ENCODE data around the gene RREB1. TPM values are rescaled to one million over a fixed set of nuclear protein-coding genes. Genes with fewer than 3 reads are reported as not detected.

Gene RREB1
- total RNA-seq, 1 donor from 2014 or later = 67.7 TPM

DNA sequence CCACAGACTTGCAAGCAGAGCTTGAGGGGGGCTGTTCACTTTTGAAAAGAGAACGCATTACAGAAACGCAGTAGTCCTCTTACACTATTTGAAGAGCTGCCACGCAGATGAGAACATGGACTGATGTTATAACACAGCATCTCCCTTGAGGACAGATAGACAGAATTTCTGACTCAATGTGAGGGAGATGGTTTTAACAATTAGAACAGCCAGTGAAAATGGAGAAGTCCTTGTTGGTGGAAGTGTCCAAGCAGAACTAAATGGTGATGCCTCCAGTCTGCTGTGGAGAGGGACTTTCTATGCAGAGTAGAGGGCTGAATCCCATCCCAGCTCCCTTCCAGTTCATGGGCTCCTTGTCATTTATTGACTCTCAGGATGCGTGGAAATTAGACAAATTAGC is 100.0 kb downstream of the RREB1 start:
- TF ChIP-seq, protein P1, sequence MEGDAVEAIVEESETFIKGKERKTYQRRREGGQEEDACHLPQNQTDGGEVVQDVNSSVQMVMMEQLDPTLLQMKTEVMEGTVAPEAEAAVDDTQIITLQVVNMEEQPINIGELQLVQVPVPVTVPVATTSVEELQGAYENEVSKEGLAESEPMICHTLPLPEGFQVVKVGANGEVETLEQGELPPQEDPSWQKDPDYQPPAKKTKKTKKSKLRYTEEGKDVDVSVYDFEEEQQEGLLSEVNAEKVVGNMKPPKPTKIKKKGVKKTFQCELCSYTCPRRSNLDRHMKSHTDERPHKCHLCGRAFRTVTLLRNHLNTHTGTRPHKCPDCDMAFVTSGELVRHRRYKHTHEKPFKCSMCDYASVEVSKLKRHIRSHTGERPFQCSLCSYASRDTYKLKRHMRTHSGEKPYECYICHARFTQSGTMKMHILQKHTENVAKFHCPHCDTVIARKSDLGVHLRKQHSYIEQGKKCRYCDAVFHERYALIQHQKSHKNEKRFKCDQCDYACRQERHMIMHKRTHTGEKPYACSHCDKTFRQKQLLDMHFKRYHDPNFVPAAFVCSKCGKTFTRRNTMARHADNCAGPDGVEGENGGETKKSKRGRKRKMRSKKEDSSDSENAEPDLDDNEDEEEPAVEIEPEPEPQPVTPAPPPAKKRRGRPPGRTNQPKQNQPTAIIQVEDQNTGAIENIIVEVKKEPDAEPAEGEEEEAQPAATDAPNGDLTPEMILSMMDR (IDR thresholded peaks at IDR 0.05) = no peak

DNA sequence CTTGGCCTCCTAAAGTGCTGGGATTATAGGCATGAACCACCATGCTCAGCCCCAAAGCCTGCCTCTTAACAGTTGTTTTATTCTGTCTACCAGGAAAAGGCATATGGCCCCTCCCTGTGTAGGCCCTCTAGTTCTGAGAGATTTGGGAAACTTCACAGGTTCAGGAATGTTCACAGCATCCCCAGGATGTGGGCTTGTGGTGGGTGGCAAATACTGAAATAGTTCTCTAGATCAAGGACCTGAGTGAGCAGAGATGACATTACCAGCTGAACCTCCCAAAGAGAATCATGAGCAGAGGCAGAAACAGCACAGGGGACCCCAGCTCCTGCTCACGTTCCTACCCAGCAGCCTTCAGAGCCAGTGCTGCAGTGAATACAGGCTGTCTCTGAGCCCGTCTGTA is 105.7 kb downstream of the RREB1 start:
- H3K4me3 Mint-ChIP-seq = no peak overlapping the region
- H3K36me3 Mint-ChIP-seq (ENCODE audit: low read depth) = peaks cover 78% of the 10 kb centered on the region
- peaks cover 4% of the 10 kb centered on the region for H3K4me1 Mint-ChIP-seq
- H3K27me3 Mint-ChIP-seq = no peaks in the 10 kb centered on the region
- POLR2A ChIA-PET = no interaction called here
- no peaks in the 10 kb centered on the region for H3K9me3 Mint-ChIP-seq
- intact Hi-C loops (cut with micrococcal nuclease) = no loop called here
- DNase-seq (no peak), ATAC-seq (ENCODE audit: low read depth) (no peak)
- TF ChIP-seq, protein P1 (IDR thresholded peaks at IDR 0.05) = no peak
- no peak overlapping the region for H3K27ac Mint-ChIP-seq
- CTCF ChIA-PET = no interaction called here

More for the DNA sequence above, 100.0 kb downstream of the RREB1 start:
- peaks cover 60% of the 10 kb centered on the region for H3K36me3 Mint-ChIP-seq (ENCODE audit: low read depth)
- peak; percentile 62 for ATAC-seq (ENCODE audit: low read depth)
- intact Hi-C loops (cut with micrococcal nuclease) = no loop called here
- ChIA-PET CTCF (no interaction called here), POLR2A (no interaction called here)
- H3K9me3 Mint-ChIP-seq = no peaks in the 10 kb centered on the region
- DNase-seq = no peak
- peaks cover 49% of the 10 kb centered on the region for H3K4me1 Mint-ChIP-seq
- no peaks in the 10 kb centered on the region for H3K27me3 Mint-ChIP-seq
- H3K4me3 Mint-ChIP-seq = no peak overlapping the region
- no peak overlapping the region for H3K27ac Mint-ChIP-seq

DNA sequence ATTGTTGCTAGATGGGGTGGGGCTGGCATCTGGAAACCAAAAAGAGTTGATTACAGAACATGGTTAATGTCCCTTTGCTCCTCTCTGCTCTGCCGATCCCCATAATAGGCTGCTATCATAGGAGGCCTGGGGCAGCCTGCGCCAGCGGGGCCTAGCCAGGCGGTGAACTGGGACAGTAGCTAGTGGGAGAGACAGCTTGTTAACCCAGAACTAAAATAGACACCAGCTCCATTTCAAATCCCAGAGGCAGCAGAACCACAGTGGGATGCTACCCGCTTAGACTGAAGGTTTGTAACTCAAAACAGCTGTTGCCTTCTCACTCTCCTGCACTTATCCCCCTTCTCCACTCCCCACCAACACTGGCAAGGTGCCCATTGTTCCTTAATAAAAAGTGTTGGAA is 106.7 kb downstream of the RREB1 start:
- Mint-ChIP-seq H3K36me3 (ENCODE audit: low read depth) (peaks cover 83% of the 10 kb centered on the region), H3K4me1 (peaks cover 3% of the 10 kb centered on the region), H3K27me3 (no peaks in the 10 kb centered on the region), H3K9me3 (no peaks in the 10 kb centered on the region), H3K27ac (no peak overlapping the region), H3K4me3 (no peak overlapping the region)
- TF ChIP-seq, protein P1 (IDR thresholded peaks at IDR 0.05) = no peak
- intact Hi-C loops (cut with micrococcal nuclease) = no loop called here
- ChIA-PET POLR2A (no interaction called here), CTCF (no interaction called here)
- ATAC-seq (ENCODE audit: low read depth) = no peak
- DNase-seq = no peak

DNA sequence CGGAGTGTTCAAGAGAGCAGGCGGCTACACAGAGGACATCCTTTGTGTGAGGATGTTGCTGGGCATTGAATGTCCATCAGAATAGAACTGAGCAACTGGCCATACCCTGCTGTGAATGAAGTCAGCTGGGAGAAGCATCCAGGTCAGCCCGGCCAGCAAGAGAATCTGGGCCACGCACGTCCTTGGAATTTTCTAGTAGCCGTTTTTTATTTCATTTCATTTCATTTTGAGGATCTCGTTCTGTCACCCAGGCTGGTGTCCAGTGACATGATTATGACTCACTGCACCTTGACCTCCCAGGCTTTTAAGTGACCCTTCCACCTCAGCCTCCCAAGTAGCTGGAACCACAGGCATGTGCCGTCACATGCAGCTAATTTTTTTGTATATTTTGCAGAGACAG is 107.4 kb downstream of the RREB1 start:
- TF ChIP-seq, protein P1 (IDR thresholded peaks at IDR 0.05) = no peak
- Mint-ChIP-seq H3K4me3 (no peak overlapping the region), H3K4me1 (no peaks in the 10 kb centered on the region), H3K36me3 (ENCODE audit: low read depth) (peaks cover 86% of the 10 kb centered on the region), H3K9me3 (no peaks in the 10 kb centered on the region), H3K27ac (no peak overlapping the region), H3K27me3 (no peaks in the 10 kb centered on the region)
- no peak for DNase-seq
- ChIA-PET POLR2A (interaction anchor here (0.6 kb wide), 1 partner anchor 373 kb away, joined by 5 read pairs; no protein-coding TSS in a partner anchor), CTCF (no interaction called here)
- no peak for ATAC-seq (ENCODE audit: low read depth)
- intact Hi-C loops (cut with micrococcal nuclease) = no loop called here

DNA sequence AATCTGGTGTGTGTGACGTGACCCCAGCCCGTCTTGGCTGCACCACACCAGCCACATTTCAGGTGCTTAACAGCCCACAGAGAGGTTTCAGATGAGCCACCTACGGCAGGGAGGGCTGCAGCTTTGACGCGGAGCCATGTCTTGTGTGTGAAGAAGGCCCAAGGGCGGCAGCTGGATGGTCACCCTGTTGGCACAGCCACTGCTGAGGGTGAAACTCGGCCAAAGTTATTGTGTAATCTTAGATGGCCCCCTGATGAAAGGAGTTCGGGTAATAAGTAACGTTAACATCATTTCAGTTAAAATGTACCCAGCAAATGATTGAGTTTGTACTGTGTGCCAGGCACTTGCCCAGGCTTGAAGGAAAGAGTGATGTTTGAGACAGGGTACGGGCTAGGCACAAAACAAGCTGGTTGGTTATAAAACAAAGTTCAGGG is 108.1 kb downstream of the RREB1 start:
- intact Hi-C loops (cut with micrococcal nuclease) = no loop called here
- Mint-ChIP-seq H3K9me3 (no peaks in the 10 kb centered on the region), H3K27me3 (no peaks in the 10 kb centered on the region), H3K4me3 (no peak overlapping the region), H3K27ac (no peak overlapping the region), H3K4me1 (no peaks in the 10 kb centered on the region), H3K36me3 (ENCODE audit: low read depth) (peaks cover 86% of the 10 kb centered on the region)
- ATAC-seq (ENCODE audit: low read depth) (no peak), DNase-seq (no peak)
- TF ChIP-seq, protein P1 (IDR thresholded peaks at IDR 0.05) = no peak
- ChIA-PET CTCF (interaction anchor here (0.6 kb wide), 1 partner anchor 488 kb away, joined by 3 read pairs; no protein-coding TSS in a partner anchor), POLR2A (no interaction called here)
